ENCODE data around the gene CDC16. TPM values are rescaled to one million over a fixed set of nuclear protein-coding genes. Genes with fewer than 3 reads are reported as not detected.

The CDC16 gene
- total and polyA plus RNA-seq, 9 of the 15 experiments (the other 6 are each of a cell fraction or from before 2014, with no cell fraction given): 23.2 to 102 (median 51.6) TPM

- no peak for TF ChIP-seq GTF3C2 (IDR thresholded peaks at IDR 0.05; ENCODE audit: borderline replicate concordance, extremely low read depth, insufficient read length)
- no peak for TF ChIP-seq ZKSCAN1 (IDR thresholded peaks at IDR 0.05; ENCODE audit: low read depth, low read length)
- TF ChIP-seq NFE2 (IDR thresholded peaks at IDR 0.05; ENCODE audit: low read depth): peak; percentile 99
- peak; percentile 87 for TF ChIP-seq CBFA2T2 (conservative IDR thresholded peaks at IDR 0.05)
- TF ChIP-seq JUND (IDR thresholded peaks at IDR 0.05; ENCODE audit: borderline replicate concordance, low read depth, low read length): peak; percentile 56; the same call in 1 of the 2 replicates
- TF ChIP-seq JUND (tag; IDR thresholded peaks at IDR 0.05; ENCODE audit: borderline replicate concordance, low read depth, low read length): peak; percentile 37; the same call in 1 of the 3 replicates
- peak in 1 of 2 experiments; percentile 62; a peak in 2 of 4 replicates for TF ChIP-seq TBL1XR1 (IDR thresholded peaks at IDR 0.05; ENCODE audit: low read length in 2 of 2)
- peak in 1 of 2 experiments; percentile 55 for TF ChIP-seq E2F6 (IDR thresholded peaks at IDR 0.05; ENCODE audit: borderline replicate concordance in 1 of 2, extremely low read depth in 1 of 2, insufficient read depth in 1 of 2, insufficient read length in 1 of 2, low read depth in 1 of 2, low read length in 1 of 2, poor library complexity in 1 of 2, severe bottlenecking in 1 of 2)
- 0 out of 6 replicates have a peak, but pooled peaks of 1 of the 3 experiments have one; percentile 59 for TF ChIP-seq ZBTB11 (CRISPR knock-in tag; IDR thresholded peaks at IDR 0.05)
- 0 out of 2 replicates have a peak, but pooled peaks have one; percentile 41 for TF ChIP-seq SMAD3 (CRISPR knock-in tag; conservative IDR thresholded peaks at IDR 0.05)
- peak; percentile 96 for TF ChIP-seq MAFF (IDR thresholded peaks at IDR 0.05; ENCODE audit: low read length)
- no peak for TF ChIP-seq FIP1L1 (IDR thresholded peaks at IDR 0.05; ENCODE audit: low read depth, low read length, poor library complexity, severe bottlenecking)
- TF ChIP-seq E2F5 (CRISPR knock-in tag; IDR thresholded peaks at IDR 0.05): no peak
- no peak for TF ChIP-seq TSHZ1 (CRISPR knock-in tag; IDR thresholded peaks at IDR 0.05)
Observed at GRCh38 chr13:114222461-114222968, 12.2 kb upstream of the CDC16 start (continued).
